H9 (cell line): ENCODE results near the gene AMELX. TPM values are rescaled to one million over a fixed set of nuclear protein-coding genes. Genes with fewer than 3 reads are reported as not detected.

Experiments used
- DNase-seq: peaks from one replicate; pipeline ENCODE4 v3.0.0-alpha.2; 2017
- H2AFZ ChIP-seq: one replicate; pipeline ENCODE4 v1.6.1; 2013; ENCODE audit warnings: mild to moderate bottlenecking, low read length, control low read depth, moderate library complexity
- H2AK5ac ChIP-seq: 2 replicates; pipeline ENCODE4 v1.6.1; 2013; ENCODE audit warnings: low read length, control low read depth, mixed read lengths; ENCODE audit not compliant: insufficient read length
- H2BK120ac ChIP-seq: one replicate; pipeline ENCODE4 v1.6.1; 2013; ENCODE audit warnings: low read depth, mild to moderate bottlenecking, low read length, control low read depth, inconsistent platforms; ENCODE audit not compliant: poor library complexity, severe bottlenecking
- H2BK12ac ChIP-seq: 2 replicates; pipeline ENCODE4 v1.6.1; 2013; ENCODE audit warnings: low read length, control low read depth, mixed read lengths, low read depth; ENCODE audit not compliant: insufficient read length
- H2BK15ac ChIP-seq: 2 replicates; pipeline ENCODE4 v1.6.1; 2013; ENCODE audit warnings: low read depth, low read length, control low read depth
- H2BK20ac ChIP-seq: one replicate; pipeline ENCODE4 v1.6.1; 2013; ENCODE audit warnings: low read depth, mild to moderate bottlenecking, low read length, control low read depth, inconsistent platforms; ENCODE audit not compliant: poor library complexity, severe bottlenecking
- H2BK5ac ChIP-seq: 2 replicates; pipeline ENCODE4 v1.6.1; 2013; ENCODE audit warnings: low read length, control low read depth, mixed read lengths; ENCODE audit not compliant: insufficient read length
- H3K14ac ChIP-seq: 2 replicates; pipeline ENCODE4 v1.6.1; 2013; ENCODE audit warnings: low read length, control low read depth; ENCODE audit not compliant: insufficient read depth
- H3K18ac ChIP-seq: 2 replicates; pipeline ENCODE4 v1.6.1; 2013; ENCODE audit warnings: low read depth, mild to moderate bottlenecking, mixed read lengths, low read length, control low read depth; ENCODE audit not compliant: insufficient read length
- H3K23ac ChIP-seq: 2 replicates; pipeline ENCODE4 v1.6.1; 2013; ENCODE audit warnings: low read length, control low read depth, mixed read lengths, low read depth; ENCODE audit not compliant: insufficient read length
- H3K23me2 ChIP-seq: 2 replicates; pipeline ENCODE4 v1.6.1; 2013; ENCODE audit warnings: low read depth, mild to moderate bottlenecking, mixed read lengths, low read length, control low read depth; ENCODE audit not compliant: insufficient read length, poor library complexity, severe bottlenecking
- H3K27ac ChIP-seq: 2 replicates; pipeline ENCODE4 v1.5.1; 2013; ENCODE audit warnings: low read length, control low read depth, mixed read lengths, low read depth; ENCODE audit not compliant: insufficient read length
- H3K27me3 ChIP-seq: 2 replicates; pipeline ENCODE4 v1.6.1; 2013; ENCODE audit warnings: low read length, control low read depth, inconsistent platforms; ENCODE audit not compliant: insufficient read depth
- H3K4ac ChIP-seq: 2 replicates; pipeline ENCODE4 v1.6.1; 2013; ENCODE audit warnings: low read depth, mild to moderate bottlenecking, control low read depth, inconsistent platforms, low read length, moderate library complexity
- H3K4me1 ChIP-seq: 2 replicates; pipeline ENCODE4 v1.6.1; 2013; ENCODE audit warnings: low read length, control low read depth, inconsistent platforms; ENCODE audit not compliant: insufficient read depth
- H3K4me2 ChIP-seq: 2 replicates; pipeline ENCODE4 v1.6.1; 2013; ENCODE audit warnings: low read length, control low read depth, mixed read lengths; ENCODE audit not compliant: insufficient read length, insufficient read depth
- H3K56ac ChIP-seq: 2 replicates; pipeline ENCODE4 v1.6.1; 2013; ENCODE audit warnings: low read depth, mild to moderate bottlenecking, mixed read lengths, low read length, control low read depth; ENCODE audit not compliant: insufficient read length
- H3K79me1 ChIP-seq: 2 replicates; pipeline ENCODE4 v1.6.1; 2013; ENCODE audit warnings: low read depth, mild to moderate bottlenecking, moderate library complexity, low read length, control low read depth, inconsistent platforms; ENCODE audit not compliant: insufficient read depth, poor library complexity, severe bottlenecking
- H3K79me2 ChIP-seq: 2 replicates; pipeline ENCODE4 v1.6.1; 2013; ENCODE audit warnings: low read length, control low read depth, inconsistent platforms; ENCODE audit not compliant: insufficient read depth
- H3K9ac ChIP-seq: 2 replicates; pipeline ENCODE4 v1.6.1; 2013; ENCODE audit warnings: low read length, control low read depth, mixed read lengths; ENCODE audit not compliant: insufficient read length; ENCODE audit errors: extremely low read depth
- H3K9me3 ChIP-seq: one replicate; pipeline ENCODE4 v1.6.1; 2013; ENCODE audit warnings: low read depth, low read length, inconsistent platforms; ENCODE audit not compliant: control insufficient read depth
- H3T11ph ChIP-seq: one replicate; pipeline ENCODE4 v1.6.1; 2013; ENCODE audit warnings: mild to moderate bottlenecking, low read length, control low read depth, inconsistent platforms
- H4K20me1 ChIP-seq: one replicate; pipeline ENCODE4 v1.6.1; 2013; ENCODE audit not compliant: control insufficient read depth, insufficient read length, insufficient read depth
- H4K5ac ChIP-seq: 2 replicates; pipeline ENCODE4 v1.6.1; 2013; ENCODE audit warnings: low read depth, mild to moderate bottlenecking, mixed read lengths, low read length, control low read depth; ENCODE audit not compliant: insufficient read length
- H4K8ac ChIP-seq: replicated peaks from 2 replicates; pipeline ENCODE4 v1.6.1; 2013; ENCODE audit warnings: low read length, control low read depth, mixed read lengths, low read depth; ENCODE audit not compliant: insufficient read length
- H4K91ac ChIP-seq: 2 replicates; pipeline ENCODE4 v1.6.1; 2013; ENCODE audit warnings: low read depth, mild to moderate bottlenecking, moderate library complexity, mixed read lengths, low read length, control low read depth; ENCODE audit not compliant: insufficient read length
- H3K27ac Mint-ChIP-seq, 3 experiments: 2 replicates in 2 of 3; 3 replicates in 1 of 3; pipeline ENCODE4 v1.8.0; 2020 to 2021; ENCODE audit warnings: mixed read lengths in 3 of 3, mild to moderate bottlenecking in 1 of 3, moderate library complexity in 1 of 3
- H3K27me3 Mint-ChIP-seq: 2 replicates; pipeline ENCODE4 v1.8.0; 2021; ENCODE audit warnings: low read depth, mild to moderate bottlenecking, moderate library complexity, mixed read lengths
- H3K36me3 Mint-ChIP-seq, 3 experiments: 2 replicates in 2 of 3; 3 replicates in 1 of 3; pipeline ENCODE4 v1.8.0; 2020 to 2021; ENCODE audit warnings: low read depth in 3 of 3, mixed read lengths in 3 of 3; ENCODE audit not compliant: insufficient read depth in 1 of 3
- H3K4me1 Mint-ChIP-seq, 2 experiments: 2 replicates each; pipeline ENCODE4 v1.8.0; 2020; ENCODE audit warnings: mixed read lengths in 2 of 2
- H3K4me3 Mint-ChIP-seq, 2 experiments: 2 replicates in 1 of 2; 3 replicates in 1 of 2; pipeline ENCODE4 v1.8.0; 2020 to 2021; ENCODE audit warnings: mild to moderate bottlenecking in 2 of 2, mixed read lengths in 2 of 2, moderate library complexity in 1 of 2
- H3K9me3 Mint-ChIP-seq, 2 experiments: 2 replicates in 1 of 2; 3 replicates in 1 of 2; pipeline ENCODE4 v1.8.0; 2020; ENCODE audit warnings: mild to moderate bottlenecking in 2 of 2, mixed read lengths in 2 of 2, moderate library complexity in 1 of 2
- CTCF ChIP-seq: fragments of 200-600 bp; sonication (generic); conservative IDR thresholded peaks from 3 replicates; pipeline ENCODE4 v1.8.0; 2021; ENCODE audit warnings: antibody characterized with exemption, mild to moderate bottlenecking
- WGBS: extraction: QIAGEN DNeasy Blood & Tissue Kit; methylation state at CpG from one replicate; pipeline ENCODE4 v1.1.7; 2013; ENCODE audit warnings: missing lambda C conversion rate, low lambda C conversion rate, mixed read lengths; ENCODE audit not compliant: insufficient read length; ENCODE audit errors: extremely low coverage; 5-methylcytosine and 5-hydroxymethylcytosine counted together
- total RNA-seq: library from RNA; stranded (reverse); gene quantifications from 2 replicates; pipeline ENCODE4 v1.2.1, GENCODE V29; 2021

Gene AMELX
- total RNA-seq, 1 experiment from 2014 or later: not detected

GRCh38 chrX:11269006-11269405 lies 24.2 kb upstream of the AMELX start:
- H3K23me2 ChIP-seq: no peaks in the 10 kb centered on the region
- Mint-ChIP-seq H3K27ac (no peak overlapping the region), H3K27me3 (no peaks in the 10 kb centered on the region; the same call in none of the 2 replicates), H3K9me3 (peaks cover 55 to 56% of the 10 kb centered on the region in 2 experiments), H3K4me3 (no peak overlapping the region), H3K4me1 (no peaks in the 10 kb centered on the region), H3K36me3 (no peaks in the 10 kb centered on the region)
- no peak overlapping the region for H2BK5ac ChIP-seq
- no peaks in the 10 kb centered on the region for H3K79me2 ChIP-seq
- H4K91ac ChIP-seq: no peak overlapping the region
- no peak overlapping the region for H3K23ac ChIP-seq
- no peak overlapping the region for H2BK20ac ChIP-seq
- H3K18ac ChIP-seq: no peak overlapping the region
- no peaks in the 10 kb centered on the region for H3K27me3 ChIP-seq
- no peak overlapping the region for H4K8ac ChIP-seq
- H2BK12ac ChIP-seq: no peak overlapping the region
- H3K4ac ChIP-seq: no peak overlapping the region
- H4K20me1 ChIP-seq: no peaks in the 10 kb centered on the region
- no peak overlapping the region for H3K56ac ChIP-seq
- H2BK120ac ChIP-seq: no peak overlapping the region
- no peak overlapping the region for H2AFZ ChIP-seq
- H3T11ph ChIP-seq: no peak overlapping the region
- H3K9me3 ChIP-seq: no peaks in the 10 kb centered on the region
- no CpG with 5 or more reads among the region's 3 CpGs for WGBS
- H3K4me2 ChIP-seq: no peak overlapping the region
- no peak overlapping the region for H3K14ac ChIP-seq
- H4K5ac ChIP-seq: no peak overlapping the region
- H3K27ac ChIP-seq: no peak overlapping the region
- no peak overlapping the region for H3K9ac ChIP-seq
- H2AK5ac ChIP-seq: no peak overlapping the region
- no peak for DNase-seq
- H2BK15ac ChIP-seq: no peak overlapping the region
- H3K79me1 ChIP-seq: no peaks in the 10 kb centered on the region
- TF ChIP-seq CTCF: no peak
- H3K4me1 ChIP-seq: no peaks in the 10 kb centered on the region
